ENCODE results near the gene GABRR3. TPM values are rescaled to one million over a fixed set of nuclear protein-coding genes. Genes with fewer than 3 reads are reported as not detected.

GABRR3 gene
- total RNA-seq, 1 experiment from 2014 or later = not detected

- Histone ChIP-seq H3K9me3 (no peaks in the 10 kb centered on the region), H3K4me3 (ENCODE audit: low read depth, low read length) (no peak overlapping the region), H3K36me3 (ENCODE audit: control insufficient read depth, insufficient read depth, low read length) (no peaks in the 10 kb centered on the region), H3K4me1 (peaks cover 15% of the 10 kb centered on the region), H3K27me3 (replicated peaks; ENCODE audit: control insufficient read depth, insufficient read depth, low read length) (no peaks in the 10 kb centered on the region)
- H3K36me3 Mint-ChIP-seq (ENCODE audit: insufficient read depth, unreplicated experiment) = no peaks in the 10 kb centered on the region
- TF ChIP-seq, protein P1, sequence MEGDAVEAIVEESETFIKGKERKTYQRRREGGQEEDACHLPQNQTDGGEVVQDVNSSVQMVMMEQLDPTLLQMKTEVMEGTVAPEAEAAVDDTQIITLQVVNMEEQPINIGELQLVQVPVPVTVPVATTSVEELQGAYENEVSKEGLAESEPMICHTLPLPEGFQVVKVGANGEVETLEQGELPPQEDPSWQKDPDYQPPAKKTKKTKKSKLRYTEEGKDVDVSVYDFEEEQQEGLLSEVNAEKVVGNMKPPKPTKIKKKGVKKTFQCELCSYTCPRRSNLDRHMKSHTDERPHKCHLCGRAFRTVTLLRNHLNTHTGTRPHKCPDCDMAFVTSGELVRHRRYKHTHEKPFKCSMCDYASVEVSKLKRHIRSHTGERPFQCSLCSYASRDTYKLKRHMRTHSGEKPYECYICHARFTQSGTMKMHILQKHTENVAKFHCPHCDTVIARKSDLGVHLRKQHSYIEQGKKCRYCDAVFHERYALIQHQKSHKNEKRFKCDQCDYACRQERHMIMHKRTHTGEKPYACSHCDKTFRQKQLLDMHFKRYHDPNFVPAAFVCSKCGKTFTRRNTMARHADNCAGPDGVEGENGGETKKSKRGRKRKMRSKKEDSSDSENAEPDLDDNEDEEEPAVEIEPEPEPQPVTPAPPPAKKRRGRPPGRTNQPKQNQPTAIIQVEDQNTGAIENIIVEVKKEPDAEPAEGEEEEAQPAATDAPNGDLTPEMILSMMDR (IDR thresholded peaks at IDR 0.05; ENCODE audit: insufficient read depth in 1 of 2, low read depth in 1 of 2, low read length in 1 of 2, severe bottlenecking in 1 of 2, unreplicated experiment in 1 of 2) = no peak
- intact Hi-C loops (cut with micrococcal nuclease; ENCODE audit: unreplicated experiment) = no loop called here
- CTCF ChIA-PET = no interaction called here
- H3K9me3 Mint-ChIP-seq (ENCODE audit: unreplicated experiment) = no peaks in the 10 kb centered on the region
- no peak for DNase-seq
- no peak overlapping the region for H3K4me3 Mint-ChIP-seq (ENCODE audit: unreplicated experiment)
- no peak overlapping the region for H3K27ac Mint-ChIP-seq (ENCODE audit: unreplicated experiment)
- BruUV-seq (replicated peaks) = no TSS peak
- no peaks in the 10 kb centered on the region for H3K27me3 Mint-ChIP-seq (ENCODE audit: insufficient read depth, unreplicated experiment)
- POLR2A ChIA-PET = no interaction called here
- H3K4me1 Mint-ChIP-seq (ENCODE audit: low read depth, unreplicated experiment) = peaks cover 7% of the 10 kb centered on the region
These were observed 59.6 kb downstream of the GABRR3 start for GRCh38 chr3:97975466-97975865.

- ChIA-PET CTCF (no interaction called here), POLR2A (no interaction called here)
- no peak overlapping the region for H3K4me3 ChIP-seq (ENCODE audit: low read depth, low read length)
- no peaks in the 10 kb centered on the region for H3K36me3 ChIP-seq (ENCODE audit: control insufficient read depth, insufficient read depth, low read length)
- no peaks in the 10 kb centered on the region for H3K9me3 Mint-ChIP-seq (ENCODE audit: unreplicated experiment)
- TF ChIP-seq, protein P1 (IDR thresholded peaks at IDR 0.05; ENCODE audit: insufficient read depth in 1 of 2, low read depth in 1 of 2, low read length in 1 of 2, severe bottlenecking in 1 of 2, unreplicated experiment in 1 of 2) = no peak
- H3K36me3 Mint-ChIP-seq (ENCODE audit: insufficient read depth, unreplicated experiment) = no peaks in the 10 kb centered on the region
- H3K27me3 Mint-ChIP-seq (ENCODE audit: insufficient read depth, unreplicated experiment) = no peaks in the 10 kb centered on the region
- intact Hi-C loops (cut with micrococcal nuclease; ENCODE audit: unreplicated experiment) = loop anchor here (5.0 kb wide), 2 partner anchors 47 to 48 kb away; no protein-coding TSS in a partner anchor
- H3K4me1 ChIP-seq = peaks cover 19% of the 10 kb centered on the region
- no peak overlapping the region for H3K27ac Mint-ChIP-seq (ENCODE audit: unreplicated experiment)
- no TSS peak for BruUV-seq (replicated peaks)
- no peak for DNase-seq
- no peak overlapping the region for H3K4me3 Mint-ChIP-seq (ENCODE audit: unreplicated experiment)
- peaks cover 12% of the 10 kb centered on the region for H3K4me1 Mint-ChIP-seq (ENCODE audit: low read depth, unreplicated experiment)
- no peaks in the 10 kb centered on the region for H3K9me3 ChIP-seq
- no peaks in the 10 kb centered on the region for H3K27me3 ChIP-seq (replicated peaks; ENCODE audit: control insufficient read depth, insufficient read depth, low read length)
These were observed 60.1 kb downstream of the GABRR3 start for GRCh38 chr3:97974996-97975395.

DNA sequence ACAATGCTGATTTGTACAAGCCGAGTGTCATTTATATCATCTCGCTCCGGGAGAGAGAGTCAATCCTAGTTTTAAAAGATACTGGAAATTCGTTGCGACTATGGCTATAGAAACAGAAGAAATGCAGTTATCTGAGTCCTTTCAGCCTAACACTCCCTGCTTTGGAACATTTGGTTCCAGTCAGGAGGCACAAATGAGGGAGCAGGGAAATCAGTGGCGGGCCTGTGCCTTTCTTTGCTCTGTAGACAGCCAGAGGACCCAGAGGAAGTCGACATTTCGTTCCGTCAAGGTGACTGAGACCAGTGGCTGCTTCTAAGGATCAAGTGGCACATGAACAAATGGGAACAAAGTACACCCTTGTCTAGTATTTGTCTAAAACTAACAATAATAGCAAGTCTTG lies 62.1 kb downstream of the GABRR3 start:
- POLR2A ChIA-PET = no interaction called here
- BruUV-seq (replicated peaks) = TSS peak; percentile 65
- peaks cover 13% of the 10 kb centered on the region for H3K4me1 Mint-ChIP-seq (ENCODE audit: low read depth, unreplicated experiment)

More for the DNA sequence above, 62.1 kb downstream of the GABRR3 start:
- H3K9me3 ChIP-seq = no peaks in the 10 kb centered on the region
- CTCF ChIA-PET = no interaction called here
- H3K4me1 ChIP-seq = peaks cover 20% of the 10 kb centered on the region
- DNase-seq = no peak
- H3K36me3 ChIP-seq (ENCODE audit: control insufficient read depth, insufficient read depth, low read length) = no peaks in the 10 kb centered on the region
- Mint-ChIP-seq H3K27me3 (ENCODE audit: insufficient read depth, unreplicated experiment) (no peaks in the 10 kb centered on the region), H3K36me3 (ENCODE audit: insufficient read depth, unreplicated experiment) (no peaks in the 10 kb centered on the region), H3K9me3 (ENCODE audit: unreplicated experiment) (no peaks in the 10 kb centered on the region), H3K4me3 (ENCODE audit: unreplicated experiment) (peak overlapping the region; percentile 88), H3K27ac (ENCODE audit: unreplicated experiment) (no peak overlapping the region)
- TF ChIP-seq, protein P1 (IDR thresholded peaks at IDR 0.05; ENCODE audit: insufficient read depth in 1 of 2, low read depth in 1 of 2, low read length in 1 of 2, severe bottlenecking in 1 of 2, unreplicated experiment in 1 of 2) = no peak
- intact Hi-C loops (cut with micrococcal nuclease; ENCODE audit: unreplicated experiment) = loop anchor here (5.0 kb wide), 2 partner anchors 46 to 49 kb away; no protein-coding TSS in a partner anchor
- peak overlapping the region; percentile 81 for H3K4me3 ChIP-seq (ENCODE audit: low read depth, low read length)
- no peaks in the 10 kb centered on the region for H3K27me3 ChIP-seq (replicated peaks; ENCODE audit: control insufficient read depth, insufficient read depth, low read length)

All from Caco-2 (cell line).